Mesendoderm (in vitro differentiated cells): ENCODE data around the gene DZIP1.

Source experiments
- DNase-seq: peaks from one replicate; pipeline ENCODE4 v3.0.0; 2013
- H2AK5ac ChIP-seq: 2 replicates; pipeline ENCODE4 v1.6.1; 2013; ENCODE audit warnings: low read length, inconsistent platforms
- H2BK120ac ChIP-seq: 2 replicates; pipeline ENCODE4 v1.6.1; 2013; ENCODE audit warnings: low read depth, mild to moderate bottlenecking, low read length, moderate library complexity, mixed read lengths
- H2BK15ac ChIP-seq: replicated peaks from 2 replicates; pipeline ENCODE4 v1.6.1; 2013; ENCODE audit warnings: low read depth, mild to moderate bottlenecking, moderate library complexity
- H2BK5ac ChIP-seq: 2 replicates; pipeline ENCODE4 v1.6.1; 2013; ENCODE audit warnings: low read length, inconsistent platforms
- H3K18ac ChIP-seq: 2 replicates; pipeline ENCODE4 v1.6.1; 2013; ENCODE audit warnings: mild to moderate bottlenecking, low read length, mixed read lengths
- H3K23ac ChIP-seq: one replicate; pipeline ENCODE4 v1.6.1; 2013; ENCODE audit warnings: low read length
- H3K27ac ChIP-seq: 2 replicates; pipeline ENCODE4 v1.5.1; 2013; ENCODE audit warnings: low read depth, mild to moderate bottlenecking, inconsistent platforms, low read length, moderate library complexity
- H3K27me3 ChIP-seq: 2 replicates; pipeline ENCODE4 v1.6.1; 2013; ENCODE audit warnings: low read length, control low read depth, mild to moderate bottlenecking, inconsistent platforms; ENCODE audit not compliant: insufficient read depth, poor library complexity
- H3K36me3 ChIP-seq: 2 replicates; pipeline ENCODE4 v1.6.1; 2013; ENCODE audit warnings: low read length, inconsistent platforms; ENCODE audit not compliant: control insufficient read depth, insufficient read depth
- H3K4ac ChIP-seq: one replicate; pipeline ENCODE4 v1.6.1; 2013; ENCODE audit warnings: low read depth, mild to moderate bottlenecking, low read length, moderate library complexity
- H3K4me1 ChIP-seq: 2 replicates; pipeline ENCODE4 v1.6.1; 2013; ENCODE audit warnings: low read depth, low read length, inconsistent platforms; ENCODE audit not compliant: control insufficient read depth
- H3K4me2 ChIP-seq: 2 replicates; pipeline ENCODE4 v1.6.1; 2013; ENCODE audit warnings: low read length
- H3K4me3 ChIP-seq: 2 replicates; pipeline ENCODE4 v1.5.1; 2013; ENCODE audit warnings: mild to moderate bottlenecking, low read length
- H3K56ac ChIP-seq: one replicate; pipeline ENCODE4 v1.6.1; 2013; ENCODE audit warnings: low read length
- H3K79me1 ChIP-seq: 2 replicates; pipeline ENCODE4 v1.6.1; 2013; ENCODE audit warnings: low read length, inconsistent platforms
- H3K79me2 ChIP-seq: 2 replicates; pipeline ENCODE4 v1.6.1; 2013; ENCODE audit warnings: mild to moderate bottlenecking, low read length; ENCODE audit not compliant: control insufficient read depth, insufficient read depth
- H3K9ac ChIP-seq: 2 replicates; pipeline ENCODE4 v1.6.1; 2013; ENCODE audit warnings: low read length, inconsistent platforms
- H4K5ac ChIP-seq: one replicate; pipeline ENCODE4 v1.6.1; 2013; ENCODE audit warnings: low read length
- H4K8ac ChIP-seq: one replicate; pipeline ENCODE4 v1.6.1; 2013; ENCODE audit warnings: low read depth, mild to moderate bottlenecking, control low read depth, low read length, moderate library complexity
- WGBS: extraction: QIAGEN DNeasy Blood & Tissue Kit; methylation state at CpG from one replicate; pipeline ENCODE4 v1.1.7; 2013; ENCODE audit warnings: low lambda C conversion rate, missing lambda C conversion rate; ENCODE audit not compliant: insufficient coverage; ENCODE audit errors: extremely low coverage; 5-methylcytosine and 5-hydroxymethylcytosine counted together

DZIP1 gene

GRCh38 chr13:95593462-95593861 is 51.0 kb downstream of the DZIP1 start:
- H3K23ac ChIP-seq: no peak overlapping the region
- no peaks in the 10 kb centered on the region for H3K4me1 ChIP-seq
- no peak overlapping the region for H3K4me2 ChIP-seq
- H3K27me3 ChIP-seq: no peaks in the 10 kb centered on the region
- H3K4me3 ChIP-seq: no peak overlapping the region
- H3K9ac ChIP-seq: no peak overlapping the region
- H2BK5ac ChIP-seq: no peak overlapping the region
- H3K18ac ChIP-seq: no peak overlapping the region
- H2BK120ac ChIP-seq: no peak overlapping the region
- H3K56ac ChIP-seq: no peak overlapping the region
- H3K36me3 ChIP-seq: no peaks in the 10 kb centered on the region
- H3K79me1 ChIP-seq: no peaks in the 10 kb centered on the region
- no peak overlapping the region for H3K27ac ChIP-seq
- no peak overlapping the region for H2AK5ac ChIP-seq
- no peak overlapping the region for H3K4ac ChIP-seq
- no peak overlapping the region for H2BK15ac ChIP-seq
- H4K8ac ChIP-seq: no peak overlapping the region
- no peaks in the 10 kb centered on the region for H3K79me2 ChIP-seq
- 100% methylated on average over 1 of the region's 1 CpG for WGBS
- no peak overlapping the region for H4K5ac ChIP-seq
- DNase-seq: no peak

GRCh38 chr13:95588721-95589120 is 55.8 kb downstream of the DZIP1 start:
- no peak overlapping the region for H2BK15ac ChIP-seq
- H3K27me3 ChIP-seq: no peaks in the 10 kb centered on the region
- no peak overlapping the region for H3K23ac ChIP-seq
- WGBS: no CpG with 5 or more reads among the region's 2 CpGs
- H3K27ac ChIP-seq: no peak overlapping the region
- H3K4me2 ChIP-seq: no peak overlapping the region
- no peak overlapping the region for H3K56ac ChIP-seq
- no peak overlapping the region for H3K4ac ChIP-seq
- no peak overlapping the region for H2BK5ac ChIP-seq
- H3K9ac ChIP-seq: no peak overlapping the region
- peaks cover 9% of the 10 kb centered on the region for H3K36me3 ChIP-seq
- no peak overlapping the region for H3K18ac ChIP-seq
- H2AK5ac ChIP-seq: no peak overlapping the region
- no peaks in the 10 kb centered on the region for H3K79me2 ChIP-seq
- H3K4me1 ChIP-seq: no peaks in the 10 kb centered on the region
- DNase-seq: no peak
- no peak overlapping the region for H3K4me3 ChIP-seq
- no peak overlapping the region for H4K5ac ChIP-seq
- H3K79me1 ChIP-seq: no peaks in the 10 kb centered on the region
- H2BK120ac ChIP-seq: no peak overlapping the region
- no peak overlapping the region for H4K8ac ChIP-seq

GRCh38 chr13:95588134-95588533 is 56.4 kb downstream of the DZIP1 start:
- Histone ChIP-seq H3K36me3 (peaks cover 9% of the 10 kb centered on the region), H3K4me3 (no peak overlapping the region), H3K79me2 (no peaks in the 10 kb centered on the region), H3K27me3 (no peaks in the 10 kb centered on the region), H2BK15ac (no peak overlapping the region), H2BK120ac (no peak overlapping the region), H3K9ac (no peak overlapping the region), H3K4me2 (no peak overlapping the region), H3K56ac (no peak overlapping the region), H3K27ac (no peak overlapping the region), H3K23ac (no peak overlapping the region), H3K4me1 (no peaks in the 10 kb centered on the region), H4K5ac (no peak overlapping the region), H3K18ac (no peak overlapping the region), H2AK5ac (no peak overlapping the region), H2BK5ac (no peak overlapping the region), H4K8ac (no peak overlapping the region), H3K79me1 (no peaks in the 10 kb centered on the region), H3K4ac (no peak overlapping the region)
- DNase-seq: no peak
- WGBS: no CpG with 5 or more reads among the region's 3 CpGs

GRCh38 chr13:95585867-95586266 is 58.6 kb downstream of the DZIP1 start:
- no peak overlapping the region for H3K23ac ChIP-seq

GRCh38 chr13:95579303-95579702 is 65.2 kb downstream of the DZIP1 start:
- H3K36me3 ChIP-seq: peaks cover 6% of the 10 kb centered on the region
- WGBS: 100% methylated on average over 2 of the region's 3 CpGs
- no peaks in the 10 kb centered on the region for H3K4me1 ChIP-seq
- H2AK5ac ChIP-seq: no peak overlapping the region
- no peak overlapping the region for H3K4me2 ChIP-seq
- no peaks in the 10 kb centered on the region for H3K79me2 ChIP-seq
- no peak overlapping the region for H4K8ac ChIP-seq
- H4K5ac ChIP-seq: no peak overlapping the region
- no peak overlapping the region for H3K9ac ChIP-seq
- H3K56ac ChIP-seq: no peak overlapping the region
- no peak overlapping the region for H2BK5ac ChIP-seq
- no peak overlapping the region for H3K27ac ChIP-seq
- no peak overlapping the region for H3K23ac ChIP-seq
- H3K79me1 ChIP-seq: no peaks in the 10 kb centered on the region
- no peak for DNase-seq
- no peak overlapping the region for H3K4ac ChIP-seq
- no peak overlapping the region for H2BK15ac ChIP-seq
- H2BK120ac ChIP-seq: no peak overlapping the region
- no peak overlapping the region for H3K18ac ChIP-seq
- no peak overlapping the region for H3K4me3 ChIP-seq
- H3K27me3 ChIP-seq: no peaks in the 10 kb centered on the region

More at GRCh38 chr13:95585867-95586266, 58.6 kb downstream of the DZIP1 start:
- no peak overlapping the region for H3K4me3 ChIP-seq
- H2BK15ac ChIP-seq: no peak overlapping the region
- H3K9ac ChIP-seq: no peak overlapping the region
- H3K36me3 ChIP-seq: peaks cover 11% of the 10 kb centered on the region
- no CpG with 5 or more reads among the region's 4 CpGs for whole genome bisulfite sequencing
- no peak overlapping the region for H3K18ac ChIP-seq
- no peak overlapping the region for H3K4ac ChIP-seq
- no peak overlapping the region for H4K8ac ChIP-seq
- H2AK5ac ChIP-seq: no peak overlapping the region
- no peak overlapping the region for H3K56ac ChIP-seq
- no peak overlapping the region for H4K5ac ChIP-seq
- no peak overlapping the region for H2BK5ac ChIP-seq
- no peaks in the 10 kb centered on the region for H3K79me1 ChIP-seq
- H3K79me2 ChIP-seq: no peaks in the 10 kb centered on the region
- H3K27me3 ChIP-seq: no peaks in the 10 kb centered on the region
- DNase-seq: no peak
- no peak overlapping the region for H2BK120ac ChIP-seq
- no peak overlapping the region for H3K27ac ChIP-seq
- H3K4me2 ChIP-seq: no peak overlapping the region
- no peaks in the 10 kb centered on the region for H3K4me1 ChIP-seq

- Histone ChIP-seq H2AK5ac (no peak overlapping the region), H2BK15ac (no peak overlapping the region), H3K4me2 (no peak overlapping the region), H3K23ac (no peak overlapping the region), H3K18ac (no peak overlapping the region), H4K8ac (no peak overlapping the region), H3K79me1 (no peaks in the 10 kb centered on the region), H3K9ac (no peak overlapping the region), H3K4me1 (no peaks in the 10 kb centered on the region), H3K4me3 (no peak overlapping the region), H3K79me2 (no peaks in the 10 kb centered on the region), H2BK120ac (no peak overlapping the region), H3K56ac (no peak overlapping the region), H3K27ac (no peak overlapping the region), H3K4ac (no peak overlapping the region), H4K5ac (no peak overlapping the region), H2BK5ac (no peak overlapping the region), H3K27me3 (no peaks in the 10 kb centered on the region), H3K36me3 (no peaks in the 10 kb centered on the region)
- WGBS: no CpG with 5 or more reads among the region's 4 CpGs
- DNase-seq: no peak
Observed at GRCh38 chr13:95573221-95573620, 71.3 kb downstream of the DZIP1 start.
